Measurements from ENCODE around the gene ZNF765.

DNA sequence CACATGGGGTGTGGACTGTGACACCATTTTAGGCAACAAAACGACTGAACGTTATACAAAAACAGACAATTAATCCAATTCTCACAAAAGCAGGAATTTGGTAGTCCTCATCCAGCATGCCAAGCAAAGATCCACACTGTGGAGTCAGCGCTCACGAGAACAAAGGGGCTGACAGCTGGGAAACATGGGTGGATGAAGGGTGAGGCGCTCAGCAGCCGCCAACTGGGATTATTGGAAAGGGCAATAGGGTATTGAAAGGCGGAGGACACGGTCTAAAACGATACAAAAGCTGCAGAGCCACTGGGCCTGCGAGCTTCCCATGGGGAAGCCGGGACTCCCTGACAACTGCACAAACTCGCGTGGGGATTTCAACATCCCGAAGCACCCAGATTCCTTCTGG lies 67.9 kb downstream of the ZNF765 start:
- TF ChIP-seq, protein P1, sequence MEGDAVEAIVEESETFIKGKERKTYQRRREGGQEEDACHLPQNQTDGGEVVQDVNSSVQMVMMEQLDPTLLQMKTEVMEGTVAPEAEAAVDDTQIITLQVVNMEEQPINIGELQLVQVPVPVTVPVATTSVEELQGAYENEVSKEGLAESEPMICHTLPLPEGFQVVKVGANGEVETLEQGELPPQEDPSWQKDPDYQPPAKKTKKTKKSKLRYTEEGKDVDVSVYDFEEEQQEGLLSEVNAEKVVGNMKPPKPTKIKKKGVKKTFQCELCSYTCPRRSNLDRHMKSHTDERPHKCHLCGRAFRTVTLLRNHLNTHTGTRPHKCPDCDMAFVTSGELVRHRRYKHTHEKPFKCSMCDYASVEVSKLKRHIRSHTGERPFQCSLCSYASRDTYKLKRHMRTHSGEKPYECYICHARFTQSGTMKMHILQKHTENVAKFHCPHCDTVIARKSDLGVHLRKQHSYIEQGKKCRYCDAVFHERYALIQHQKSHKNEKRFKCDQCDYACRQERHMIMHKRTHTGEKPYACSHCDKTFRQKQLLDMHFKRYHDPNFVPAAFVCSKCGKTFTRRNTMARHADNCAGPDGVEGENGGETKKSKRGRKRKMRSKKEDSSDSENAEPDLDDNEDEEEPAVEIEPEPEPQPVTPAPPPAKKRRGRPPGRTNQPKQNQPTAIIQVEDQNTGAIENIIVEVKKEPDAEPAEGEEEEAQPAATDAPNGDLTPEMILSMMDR (IDR thresholded peaks at IDR 0.05 in 8 of 11, conservative IDR thresholded peaks at IDR 0.05 in 3 of 11): no peak
- TF ChIP-seq POLR2A (IDR thresholded peaks at IDR 0.05): no peak
